Measurements from ENCODE around the gene IFNLR1. TPM values are rescaled to one million over a fixed set of nuclear protein-coding genes. Genes with fewer than 3 reads are reported as not detected.

The IFNLR1 gene
- not detected in 2 replicates for total RNA-seq

DNA sequence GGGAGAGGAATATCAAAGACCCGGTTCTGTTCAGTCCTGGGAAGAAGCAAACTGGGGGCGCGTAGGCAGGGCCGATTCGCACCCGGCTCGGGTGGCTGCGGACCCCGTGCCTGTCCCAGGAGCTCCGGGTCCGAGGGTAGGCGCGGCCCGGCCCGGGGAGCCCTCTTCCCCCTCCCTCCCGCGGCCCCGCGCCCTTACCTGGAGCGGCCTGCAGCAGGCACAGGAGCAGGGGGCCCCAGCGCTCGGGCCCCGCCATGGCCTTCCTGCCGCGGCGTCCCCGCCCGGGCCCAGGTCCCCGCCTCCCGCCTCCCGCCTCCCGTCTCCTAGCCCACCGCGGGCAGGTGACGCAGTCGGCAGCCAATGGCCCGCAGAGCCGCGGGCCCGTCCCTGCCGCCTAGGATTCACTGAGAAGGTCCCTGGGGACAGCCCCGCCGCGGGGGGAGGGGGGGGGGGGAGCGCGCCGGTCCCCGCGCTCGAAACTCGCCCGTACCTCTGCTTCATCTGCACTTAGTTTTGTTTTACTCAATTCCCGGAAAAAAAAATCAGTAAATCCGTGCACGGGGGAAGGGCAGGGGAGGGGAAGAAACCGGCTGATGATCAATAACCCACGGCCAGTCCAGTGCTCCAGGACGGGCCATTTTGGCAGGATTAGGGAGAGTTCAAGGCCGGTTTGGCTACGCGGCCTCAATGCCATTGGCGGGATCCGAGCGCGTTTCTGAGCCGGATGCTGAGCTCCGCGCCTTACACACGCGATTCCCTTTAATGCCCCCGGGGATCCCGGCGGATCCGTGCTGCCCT is at the start of gene IFNLR1:
TSS of gene IFNLR1 (minus strand) at position 297 of the 798 bp plus-strand sequence. CDS start at position 256, 41 bp downstream.

DNA sequence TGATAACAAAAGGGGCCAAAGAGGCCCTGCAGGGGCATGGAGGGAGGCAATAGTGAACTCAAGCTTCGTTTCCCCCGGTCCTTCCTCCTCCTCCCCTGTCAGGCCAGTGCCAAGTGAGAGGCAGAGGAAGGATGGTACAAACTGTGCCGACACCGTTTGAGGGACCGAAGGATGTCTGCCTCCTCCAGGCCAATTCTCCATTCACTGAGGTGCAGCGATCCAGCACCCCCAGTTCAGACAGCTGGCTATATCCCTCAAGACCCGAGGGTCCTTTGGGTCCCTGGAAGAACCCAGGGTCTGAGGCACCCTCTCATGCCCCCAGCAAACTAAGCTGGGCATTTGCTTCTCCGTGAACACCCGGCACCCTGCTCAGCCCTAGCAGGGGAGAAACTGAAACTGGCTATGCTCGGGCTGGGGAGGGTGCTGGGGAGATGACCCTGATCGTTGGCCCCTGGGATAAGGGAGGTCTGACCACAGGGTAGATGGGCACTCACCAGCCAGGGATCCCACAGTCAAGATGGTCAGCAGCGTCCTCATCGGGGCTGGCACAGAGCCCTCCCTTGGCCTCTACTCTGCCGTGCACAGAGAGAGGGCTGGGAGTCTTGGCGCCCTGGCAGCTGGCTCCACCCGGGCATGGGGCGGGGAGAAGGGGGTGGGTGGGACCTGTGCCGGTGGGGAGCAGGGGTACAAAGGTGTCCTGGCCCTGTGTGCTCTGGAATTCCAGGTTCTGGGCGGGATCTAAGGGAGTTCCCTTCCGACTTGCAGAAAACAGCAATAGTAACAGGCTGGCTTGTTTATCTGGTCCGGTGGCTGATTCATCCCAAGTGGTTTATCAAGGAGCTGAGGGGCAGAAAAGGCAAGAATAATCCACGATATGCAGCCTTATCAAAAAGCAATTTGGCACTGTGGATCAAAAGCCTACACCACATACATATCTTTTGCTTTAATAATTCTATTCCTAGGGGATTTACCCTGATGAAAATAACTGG is 44.2 kb downstream of the IFNLR1 start, which contains the start of gene IL22RA1:
TSS of gene IL22RA1 (minus strand) at position 595 of the 989 bp plus-strand sequence. CDS start at position 537, 58 bp downstream.

DNA sequence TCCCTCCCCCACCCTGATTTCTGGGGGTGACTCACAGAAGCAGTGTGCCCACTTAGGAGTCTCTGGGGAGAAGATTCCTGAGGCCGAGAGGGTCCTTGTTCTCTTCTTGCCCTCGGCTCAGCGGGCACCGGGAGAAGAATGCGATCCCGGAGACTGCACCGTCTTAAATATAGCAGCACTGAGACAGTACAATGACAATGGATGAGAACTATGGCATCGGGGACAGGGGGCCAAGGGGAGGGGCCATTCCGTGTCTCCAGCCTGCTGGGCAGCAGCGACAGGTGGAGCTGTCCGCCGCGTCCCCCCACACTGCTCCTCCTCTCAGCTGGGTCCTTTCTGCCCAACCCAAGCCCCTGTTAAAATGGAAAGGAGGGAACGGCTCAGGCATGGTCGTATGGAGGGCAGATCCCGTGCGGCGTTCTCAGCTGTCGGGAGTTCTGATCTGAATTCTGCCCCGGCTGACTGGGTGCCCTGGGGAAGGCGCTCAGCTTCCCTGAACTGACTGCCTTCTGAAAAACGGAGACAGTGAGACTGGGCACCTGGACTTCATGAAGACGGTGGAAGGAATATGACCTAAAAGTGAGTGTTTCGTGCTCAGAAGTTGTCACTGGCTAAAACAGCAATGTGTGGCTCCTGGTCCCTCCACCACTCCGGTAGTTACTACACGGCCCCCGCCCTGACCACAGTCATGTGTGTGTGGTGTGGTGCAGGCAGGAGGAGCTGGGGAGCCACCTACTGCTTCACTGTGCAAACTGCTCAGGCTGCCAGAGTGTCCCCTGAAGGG is 74.9 kb downstream of the IFNLR1 start, which contains the start of gene MYOM3:
TSS of gene MYOM3 (minus strand) at position 140 of the 784 bp plus-strand sequence. CDS start 3,499 bp downstream, outside the sequence.

Other genes with a start within 250 kb of the IFNLR1 start
- 68.9 and 83.4 TPM in 2 replicates for gene PNRC2, start 227.5 kb downstream of the IFNLR1 start, total RNA-seq
- gene SRSF10, start 207.0 kb downstream of the IFNLR1 start, total RNA-seq = 102 and 125 TPM in 2 replicates
- gene MYOM3, start 75.2 kb downstream of the IFNLR1 start, total RNA-seq = 0.14 TPM in 1 of 2 replicates, not detected in the other
- gene IL22RA1, start 44.1 kb downstream of the IFNLR1 start, total RNA-seq = under 0.01 TPM in 1 of 2 replicates, not detected in the other
- gene GRHL3, start 132.1 kb upstream of the IFNLR1 start, total RNA-seq = not detected in 2 replicates
- 2.6 and 7.3 TPM in 2 replicates for gene STPG1, start 226.5 kb upstream of the IFNLR1 start, total RNA-seq
- 23.4 and 55.1 TPM in 2 replicates for gene NIPAL3, start 228.5 kb upstream of the IFNLR1 start, total RNA-seq